H1 (cell line): ENCODE measurements around the gene RAD51B. TPM values are rescaled to one million over a fixed set of nuclear protein-coding genes. Genes with fewer than 3 reads are reported as not detected.

Source experiments
- CTCF ChIA-PET: fragments of 300-600 bp; sonication (Branson Sonifier 250); formaldehyde crosslinking; loops from one replicate; lab custom pipeline; 2021; ENCODE audit not compliant: partially characterized antibody; lab: Charles Lee
- POLR2A ChIA-PET: fragments of 300-600 bp; sonication (Branson Sonifier 250); formaldehyde crosslinking; loops from one replicate; lab custom pipeline; 2021; ENCODE audit warnings: inconsistent platforms; ENCODE audit not compliant: partially characterized antibody; lab: Charles Lee
- DNase-seq, 2 experiments: peaks; one replicate each; pipeline versions ENCODE4 v3.0.0 to v3.0.0-alpha.2; 2010 to 2022; ENCODE audit warnings: low spot score in 2 of 2, low read depth in 1 of 2, mixed read lengths in 1 of 2
- FAIRE-seq: peaks from 2 replicates; lab custom pipeline; 2011; peaks lifted over from hg19 to GRCh38; lab: Jason Lieb, UNC
- H2AFZ ChIP-seq: 2 replicates; pipeline ENCODE4 v1.8.1; 2012; ENCODE audit warnings: low read length, inconsistent platforms
- H2AK5ac ChIP-seq: 2 replicates; pipeline ENCODE4 v1.6.1; 2013; ENCODE audit warnings: low read depth, low read length
- H2BK120ac ChIP-seq: replicated peaks from 2 replicates; pipeline ENCODE3; 2013; ENCODE audit warnings: low read depth, low read length, inconsistent platforms
- H2BK12ac ChIP-seq: 2 replicates; pipeline ENCODE4 v1.6.1; 2013; ENCODE audit warnings: low read depth, low read length
- H2BK15ac ChIP-seq: 2 replicates; pipeline ENCODE4 v1.6.1; 2013; ENCODE audit warnings: low read length
- H2BK20ac ChIP-seq: 2 replicates; pipeline ENCODE4 v1.6.1; 2013; ENCODE audit warnings: low read length
- H2BK5ac ChIP-seq: 2 replicates; pipeline ENCODE4 v1.6.1; 2013; ENCODE audit warnings: low read depth, low read length
- H3K14ac ChIP-seq: 2 replicates; pipeline ENCODE4 v1.6.1; 2013; ENCODE audit warnings: inconsistent platforms; ENCODE audit not compliant: insufficient read length
- H3K18ac ChIP-seq: 2 replicates; pipeline ENCODE4 v1.6.1; 2013; ENCODE audit warnings: low read length; ENCODE audit errors: extremely low read depth
- H3K23ac ChIP-seq: 2 replicates; pipeline ENCODE4 v1.6.1; 2013; ENCODE audit warnings: inconsistent platforms; ENCODE audit not compliant: insufficient read length
- H3K23me2 ChIP-seq: 2 replicates; pipeline ENCODE4 v1.6.1; 2013; ENCODE audit warnings: low read depth, low read length
- H3K27ac ChIP-seq: 2 replicates; pipeline ENCODE4 v1.6.1; 2011; ENCODE audit warnings: low read depth, low read length, inconsistent platforms
- H3K27me3 ChIP-seq, 4 experiments: replicated peaks in 1 of 4; 1 replicate in 1 of 4; 2 replicates in 3 of 4; pipeline versions ENCODE4 v1.6.1 to v1.8.1; 2011 to 2013; ENCODE audit warnings: low read length in 3 of 4, mild to moderate bottlenecking in 3 of 4, inconsistent platforms in 2 of 4, mixed read lengths in 2 of 4, moderate library complexity in 1 of 4; ENCODE audit not compliant: control insufficient read depth in 3 of 4, insufficient read depth in 3 of 4; ENCODE audit errors: extremely low read depth in 1 of 4
- H3K36me3 ChIP-seq, 4 experiments: 2 replicates each; pipeline versions ENCODE4 v1.6.1 to v1.8.1; 2011 to 2013; ENCODE audit warnings: mild to moderate bottlenecking in 4 of 4, low read length in 3 of 4, moderate library complexity in 2 of 4, control low read depth in 1 of 4, inconsistent platforms in 1 of 4; ENCODE audit not compliant: insufficient read depth in 4 of 4, control insufficient read depth in 2 of 4
- H3K4ac ChIP-seq: replicated peaks from 2 replicates; pipeline ENCODE3; 2013; ENCODE audit warnings: low read length, low read depth, mixed read lengths, inconsistent platforms; ENCODE audit not compliant: insufficient read length
- H3K4me1 ChIP-seq, 4 experiments: replicated peaks in 1 of 4; 1 replicate in 1 of 4; 2 replicates in 3 of 4; pipeline versions ENCODE4 v1.6.1 to v1.8.1; 2011 to 2013; ENCODE audit warnings: low read length in 3 of 4, inconsistent platforms in 2 of 4, mixed read lengths in 1 of 4; ENCODE audit not compliant: insufficient read depth in 4 of 4, control insufficient read depth in 3 of 4
- H3K4me2 ChIP-seq, 2 experiments: 2 replicates each; pipeline versions ENCODE4 v1.6.1 to v1.8.1; 2011 to 2013; ENCODE audit warnings: low read depth in 2 of 2, low read length in 2 of 2, control low read depth in 1 of 2, inconsistent platforms in 1 of 2, mild to moderate bottlenecking in 1 of 2; ENCODE audit not compliant: insufficient read depth in 1 of 2
- H3K4me3 ChIP-seq, 4 experiments: fragments of 200-600, 300-600 bp in 1 of 4; sonication (generic), shearing (Covaris generic), sonication (Bioruptor Twin) in 1 of 4; 2 replicates each; pipeline versions ENCODE4 v1.5.1 to v1.8.1; 2011 to 2016; ENCODE audit warnings: low read length in 4 of 4, low read depth in 3 of 4, control low read depth in 2 of 4, inconsistent platforms in 2 of 4, mild to moderate bottlenecking in 2 of 4, mixed read lengths in 1 of 4, moderate library complexity in 1 of 4; ENCODE audit not compliant: insufficient read depth in 2 of 4; ENCODE audit errors: extremely low read depth in 1 of 4
- H3K56ac ChIP-seq: replicated peaks from 2 replicates; pipeline ENCODE3; 2013; ENCODE audit warnings: low read depth, mild to moderate bottlenecking, mixed read lengths, low read length, inconsistent platforms; ENCODE audit not compliant: insufficient read length
- H3K79me1 ChIP-seq: 2 replicates; pipeline ENCODE4 v1.6.1; 2013; ENCODE audit warnings: low read depth, low read length, control low read depth
- H3K79me2 ChIP-seq, 2 experiments: 2 replicates each; pipeline versions ENCODE4 v1.6.1 to v1.8.1; 2012 to 2013; ENCODE audit warnings: low read length in 2 of 2, mild to moderate bottlenecking in 2 of 2, inconsistent platforms in 1 of 2; ENCODE audit not compliant: insufficient read depth in 2 of 2, control insufficient read depth in 1 of 2
- H3K9ac ChIP-seq, 4 experiments: replicated peaks in 1 of 4; 1 replicate in 1 of 4; 2 replicates in 3 of 4; pipeline versions ENCODE4 v1.6.1 to v1.8.1; 2011 to 2013; ENCODE audit warnings: low read depth in 3 of 4, low read length in 3 of 4, control low read depth in 2 of 4, mild to moderate bottlenecking in 2 of 4, moderate library complexity in 2 of 4, inconsistent platforms in 1 of 4; ENCODE audit errors: extremely low read depth in 1 of 4
- H3K9me3 ChIP-seq, 2 experiments: 2 replicates each; pipeline versions ENCODE4 v1.6.1 to v1.8.1; 2012 to 2013; ENCODE audit warnings: mild to moderate bottlenecking in 2 of 2, moderate library complexity in 2 of 2, control low read depth in 1 of 2, inconsistent platforms in 1 of 2, low read depth in 1 of 2, low read length in 1 of 2, mixed read lengths in 1 of 2; ENCODE audit not compliant: insufficient read depth in 2 of 2
- H4K20me1 ChIP-seq, 2 experiments: replicated peaks in 1 of 2; 2 replicates each; pipeline versions ENCODE3 to v1.8.1; 2011 to 2013; ENCODE audit warnings: inconsistent platforms in 2 of 2, low read length in 2 of 2, mild to moderate bottlenecking in 1 of 2; ENCODE audit not compliant: insufficient read depth in 2 of 2, control insufficient read depth in 1 of 2
- H4K5ac ChIP-seq: 2 replicates; pipeline ENCODE4 v1.6.1; 2013; ENCODE audit warnings: low read length, low read depth, mixed read lengths, inconsistent platforms; ENCODE audit not compliant: insufficient read length
- H4K8ac ChIP-seq: 2 replicates; pipeline ENCODE4 v1.8.0; 2013; ENCODE audit warnings: mild to moderate bottlenecking, moderate library complexity, low read length, inconsistent platforms; ENCODE audit not compliant: insufficient read depth; ENCODE audit errors: extremely low read depth
- H4K91ac ChIP-seq: replicated peaks from 2 replicates; pipeline ENCODE3; 2013; ENCODE audit warnings: low read length, mixed read lengths, inconsistent platforms; ENCODE audit not compliant: insufficient read length
- CBX8 ChIP-seq: fragments of 300-800, 300-1000 bp; sonication (generic); IDR thresholded peaks from 2 replicates; pipeline ENCODE4 v1.7.1; 2016; ENCODE audit warnings: low read depth, low read length, borderline replicate concordance
- CHD1 ChIP-seq: IDR thresholded peaks from 2 replicates; pipeline ENCODE4 v1.6.1; 2012; ENCODE audit warnings: low read depth, low read length, improper control_type of control experiment
- KDM4A ChIP-seq: IDR thresholded peaks from one replicate; pipeline ENCODE4 v1.7.1; 2012; ENCODE audit warnings: low read depth, mild to moderate bottlenecking, moderate library complexity, low read length, inconsistent platforms; ENCODE audit not compliant: severe bottlenecking
- SIN3A ChIP-seq, 2 experiments: IDR thresholded peaks in 1 of 2; conservative IDR thresholded peaks in 1 of 2; 2 replicates each; pipeline ENCODE4 v1.6.1; 2011 to 2012; ENCODE audit warnings: low read length in 2 of 2, improper control_type of control experiment in 1 of 2, low read depth in 1 of 2, mild to moderate bottlenecking in 1 of 2
- SP4 ChIP-seq: IDR thresholded peaks from 2 replicates; pipeline ENCODE4 v1.6.1; 2012; ENCODE audit warnings: low read length, inconsistent platforms
- WGBS, 2 experiments: shearing (Covaris generic) in 1 of 2; methylation state at CpG; one replicate each; pipeline versions ENCODE4 v1.1.6 to v1.1.7; 2013 to 2015; ENCODE audit warnings: low lambda C conversion rate in 2 of 2, mixed read lengths in 2 of 2, inconsistent platforms in 1 of 2, low coverage in 1 of 2, missing lambda C conversion rate in 1 of 2; ENCODE audit not compliant: insufficient replicate concordance in 2 of 2, insufficient coverage in 1 of 2, insufficient read length in 1 of 2; ENCODE audit errors: extremely low coverage in 1 of 2, missing lambda C conversion rate in 1 of 2; 5-methylcytosine and 5-hydroxymethylcytosine counted together
- polyA plus RNA-seq, 7 experiments: library from polyadenylated mRNA; depleted of rRNA in 3 of 7; stranded (reverse) in 5 of 7; unstranded in 2 of 7; fragments of >200 nt in 5 of 7; fragments of 200-250 nt in 2 of 7; gene quantifications; 1 replicate in 5 of 7; 2 replicates in 1 of 7; 4 replicates in 1 of 7; pipeline versions ENCODE4 v1.2.1 to v1.2.3, GENCODE V29; 2011 to 2013; ENCODE audit warnings: missing spikeins in 2 of 7, mixed read lengths in 2 of 7
- total RNA-seq: library from RNA; stranded (reverse); fragmentation: NEBNext Ultra II Directional; extraction: Animal tissue kit (Norgen Biotek cat#: 25700); gene quantifications from 2 replicates; pipeline ENCODE4 v1.2.1, GENCODE V29; 2021

The RAD51B gene
- total and polyA plus RNA-seq, 2 of the 8 experiments (the other 6 are each of a cell fraction or from before 2014, with no cell fraction given) = 3.9 to 14.9 TPM

DNA sequence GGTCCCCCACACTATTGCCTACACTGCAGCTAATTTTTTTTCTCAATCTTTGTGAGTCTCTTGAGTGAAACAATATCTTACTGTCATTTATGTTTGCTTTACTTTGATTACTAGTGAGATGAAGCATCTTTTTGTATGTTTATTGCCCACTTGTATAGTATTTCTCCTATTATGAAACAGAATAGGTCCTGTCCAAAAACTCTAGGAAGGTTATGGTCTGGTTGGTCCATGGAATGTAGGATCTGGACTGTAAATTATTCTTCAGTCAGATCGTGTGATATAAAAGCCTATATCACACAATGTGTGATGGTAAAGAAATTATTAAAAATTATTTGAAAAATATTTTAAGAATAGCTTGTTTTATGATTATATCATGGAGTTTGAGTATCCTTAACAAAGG, 538.9 kb downstream of the RAD51B start:
- Histone ChIP-seq H2AFZ (no peak overlapping the region), H3K4me2 (no peak overlapping the region), H3K23me2 (peaks cover under 1% of the 10 kb centered on the region), H2BK120ac (no peak overlapping the region), H2BK5ac (no peak overlapping the region), H4K91ac (no peak overlapping the region), H3K4ac (no peak overlapping the region), H3K4me3 (no peak overlapping the region), H3K9me3 (no peaks in the 10 kb centered on the region), H4K5ac (no peak overlapping the region), H2BK20ac (no peak overlapping the region), H3K9ac (no peak overlapping the region), H2BK15ac (no peak overlapping the region), H3K4me1 (peaks cover 0 to 9% (median 2%) of the 10 kb centered on the region in 4 experiments; a peak in 5 of 7 replicates), H3K27ac (no peak overlapping the region), H3K18ac (no peak overlapping the region), H4K20me1 (no peaks in the 10 kb centered on the region), H3K14ac (no peak overlapping the region), H3K79me1 (no peaks in the 10 kb centered on the region), H3K56ac (no peak overlapping the region), H3K23ac (no peak overlapping the region), H3K36me3 (no peaks in the 10 kb centered on the region), H3K27me3 (no peaks in the 10 kb centered on the region), H2AK5ac (no peak overlapping the region)
- FAIRE-seq (no peak), DNase-seq (no peak)
- WGBS, 2 experiments = 92% methylated on average over 1 of the region's 1 CpG; no CpG with 5 or more reads in 1 of the 2 experiments
- CTCF ChIA-PET = interaction anchor here (0.7 to 2.4 kb wide), 6 partner anchors 20 to 444 kb away, joined by 3 to 9 read pairs (median 3); no protein-coding TSS in a partner anchor
- TF ChIP-seq CHD1 (no peak), SIN3A (conservative IDR thresholded peaks at IDR 0.05 in 1 of 2, IDR thresholded peaks at IDR 0.05 in 1 of 2; ENCODE audit: low read depth in 1 of 2, low read length in 2 of 2) (no peak), SP4 (no peak), CBX8 (no peak), KDM4A (no peak)
- TF ChIP-seq, all 59 proteins: peak for 0
- Histone ChIP-seq H2BK12ac (no peak overlapping the region), H4K8ac (no peak overlapping the region), H3K79me2 (no peaks in the 10 kb centered on the region)
- POLR2A ChIA-PET = interaction anchor here (1.0 kb wide), 1 partner anchor 9 kb away, joined by 3 read pairs; no protein-coding TSS in a partner anchor
